Activated CD8-positive, alpha-beta T cell treated with anti-CD3 and anti-CD28 coated beads, Interleukin-2, amount 10 ng/mL, durations not matched to agents 7 days and 5 days (primary cell): ENCODE data around the gene EVL. TPM values are rescaled to one million over a fixed set of nuclear protein-coding genes. Genes with fewer than 3 reads are reported as not detected.

ENCODE experiments used
- ATAC-seq: fragments of 150-1000 bp; cut with Tn5 transposase; one replicate; pipeline ENCODE4 v1.10.0; 2021; ENCODE audit warnings: moderate library complexity
- CTCF ChIA-PET: fragments of 350-600 bp; sonication (Branson Sonifier 250); formaldehyde crosslinking; loops from one replicate; lab custom pipeline; 2021; ENCODE audit warnings: antibody characterized with exemption; lab: Charles Lee
- POLR2A ChIA-PET: fragments of 350-600 bp; sonication (Branson Sonifier 250); formaldehyde crosslinking; loops from one replicate; lab custom pipeline; 2021; ENCODE audit warnings: antibody characterized with exemption; lab: Charles Lee
- DNase-seq: peaks from one replicate; pipeline ENCODE4 v3.0.0-alpha.2; 2020
- H3K27ac Mint-ChIP-seq: one replicate; pipeline ENCODE4 v1.8.0; 2021; ENCODE audit warnings: mild to moderate bottlenecking, mixed read lengths
- H3K27me3 Mint-ChIP-seq: one replicate; pipeline ENCODE4 v1.8.0; 2021; ENCODE audit warnings: low read depth, mixed read lengths
- H3K36me3 Mint-ChIP-seq: one replicate; pipeline ENCODE4 v1.8.0; 2021; ENCODE audit warnings: low read depth, mixed read lengths
- H3K4me1 Mint-ChIP-seq: one replicate; pipeline ENCODE4 v1.8.0; 2021; ENCODE audit warnings: low read depth, mixed read lengths
- H3K4me3 Mint-ChIP-seq: one replicate; pipeline ENCODE4 v1.8.0; 2021; ENCODE audit warnings: mild to moderate bottlenecking, mixed read lengths
- H3K9me3 Mint-ChIP-seq: one replicate; pipeline ENCODE4 v1.8.0; 2022; ENCODE audit warnings: mixed read lengths; ENCODE audit not compliant: insufficient read depth
- total RNA-seq, 2 experiments: library from RNA; stranded (reverse); gene quantifications; one replicate each; pipeline ENCODE4 v1.2.3, GENCODE V29; 2021

EVL gene
- total RNA-seq, 2 experiments from 2014 or later = 863 to 926 TPM

- peaks cover 19% of the 10 kb centered on the region for H3K4me1 Mint-ChIP-seq
- CTCF ChIA-PET = interaction anchor here (1.3 to 1.7 kb wide), 2 partner anchors 11 to 62 kb away, joined by 3 to 11 read pairs; no protein-coding TSS in a partner anchor
- POLR2A ChIA-PET = interaction anchor here (0.8 to 1.0 kb wide), 2 partner anchors 11 to 49 kb away, joined by 3 read pairs; no protein-coding TSS in a partner anchor
- peaks cover 71% of the 10 kb centered on the region for H3K36me3 Mint-ChIP-seq
- DNase-seq (no peak), ATAC-seq (no peak)
- no peak overlapping the region for H3K4me3 Mint-ChIP-seq
- H3K27ac Mint-ChIP-seq = peak overlapping the region; percentile 62
- H3K9me3 Mint-ChIP-seq = no peaks in the 10 kb centered on the region
- no peaks in the 10 kb centered on the region for H3K27me3 Mint-ChIP-seq
Observed at GRCh38 chr14:100118396-100119011, 53.3 kb downstream of the EVL start.

GRCh38 chr14:100119251-100119650 lies 54.0 kb downstream of the EVL start:
- no peak for DNase-seq
- peaks cover 15% of the 10 kb centered on the region for H3K4me1 Mint-ChIP-seq
- H3K36me3 Mint-ChIP-seq = peaks cover 72% of the 10 kb centered on the region
- no peaks in the 10 kb centered on the region for H3K27me3 Mint-ChIP-seq
- no peak overlapping the region for H3K4me3 Mint-ChIP-seq
- ATAC-seq = no peak
- POLR2A ChIA-PET = interaction anchor here (0.8 kb wide), 1 partner anchor 11 kb away, joined by 3 read pairs; no protein-coding TSS in a partner anchor
- CTCF ChIA-PET = interaction anchor here (1.3 to 1.7 kb wide), 2 partner anchors 11 to 63 kb away, joined by 3 to 11 read pairs; no protein-coding TSS in a partner anchor
- H3K27ac Mint-ChIP-seq = peak overlapping the region; percentile 55
- no peaks in the 10 kb centered on the region for H3K9me3 Mint-ChIP-seq

GRCh38 chr14:100120522-100121269 lies 55.5 kb downstream of the EVL start:
- H3K27me3 Mint-ChIP-seq = no peaks in the 10 kb centered on the region
- ChIA-PET POLR2A (no interaction called here), CTCF (interaction anchor here (0.9 kb wide), 1 partner anchor 72 kb away, joined by 4 read pairs; no protein-coding TSS in a partner anchor)
- ATAC-seq = no peak
- H3K9me3 Mint-ChIP-seq = no peaks in the 10 kb centered on the region
- H3K27ac Mint-ChIP-seq = peak overlapping the region; percentile 60
- peaks cover 12% of the 10 kb centered on the region for H3K4me1 Mint-ChIP-seq
- peaks cover 76% of the 10 kb centered on the region for H3K36me3 Mint-ChIP-seq
- no peak overlapping the region for H3K4me3 Mint-ChIP-seq
- no peak for DNase-seq

GRCh38 chr14:100121643-100122480 lies 56.6 kb downstream of the EVL start:
- DNase-seq = no peak
- Mint-ChIP-seq H3K4me1 (peaks cover 12% of the 10 kb centered on the region), H3K27me3 (no peaks in the 10 kb centered on the region), H3K27ac (no peak overlapping the region), H3K9me3 (no peaks in the 10 kb centered on the region), H3K36me3 (peaks cover 73% of the 10 kb centered on the region), H3K4me3 (no peak overlapping the region)
- ChIA-PET CTCF (interaction anchor here (0.6 to 1.4 kb wide), 2 partner anchors 71 to 139 kb away, joined by 3 to 7 read pairs; no protein-coding TSS in a partner anchor), POLR2A (interaction anchor here (0.8 kb wide), 1 partner anchor 10 kb away, joined by 3 read pairs; no protein-coding TSS in a partner anchor)
- no peak for ATAC-seq

GRCh38 chr14:100122481-100123223 lies 57.4 kb downstream of the EVL start:
- H3K27ac Mint-ChIP-seq = peak overlapping the region; percentile 41
- peaks cover 9% of the 10 kb centered on the region for H3K4me1 Mint-ChIP-seq
- ChIA-PET POLR2A (interaction anchor here (0.6 kb wide), 1 partner anchor 116 kb away, joined by 3 read pairs; no protein-coding TSS in a partner anchor), CTCF (interaction anchor here (1.4 kb wide), 1 partner anchor 70 kb away, joined by 7 read pairs; no protein-coding TSS in a partner anchor)
- peaks cover 75% of the 10 kb centered on the region for H3K36me3 Mint-ChIP-seq
- no peaks in the 10 kb centered on the region for H3K27me3 Mint-ChIP-seq
- DNase-seq = no peak
- no peaks in the 10 kb centered on the region for H3K9me3 Mint-ChIP-seq
- no peak overlapping the region for H3K4me3 Mint-ChIP-seq
- ATAC-seq = no peak

GRCh38 chr14:100123618-100124017 lies 58.4 kb downstream of the EVL start:
- ATAC-seq (no peak), DNase-seq (no peak)
- Mint-ChIP-seq H3K36me3 (peaks cover 73% of the 10 kb centered on the region), H3K27me3 (no peaks in the 10 kb centered on the region), H3K4me3 (no peak overlapping the region), H3K4me1 (peaks cover 4% of the 10 kb centered on the region), H3K27ac (no peak overlapping the region), H3K9me3 (no peaks in the 10 kb centered on the region)
- ChIA-PET POLR2A (no interaction called here), CTCF (no interaction called here)

GRCh38 chr14:100124551-100125088 lies 59.4 kb downstream of the EVL start:
- H3K4me3 Mint-ChIP-seq = no peak overlapping the region
- no peak for ATAC-seq
- POLR2A ChIA-PET = interaction anchor here (0.6 kb wide), 1 partner anchor 41 kb away, joined by 3 read pairs; no protein-coding TSS in a partner anchor

GRCh38 chr14:100126401-100126800 lies 61.2 kb downstream of the EVL start:
- Mint-ChIP-seq H3K27ac (no peak overlapping the region), H3K9me3 (no peaks in the 10 kb centered on the region), H3K27me3 (no peaks in the 10 kb centered on the region), H3K4me3 (no peak overlapping the region), H3K36me3 (peaks cover 80% of the 10 kb centered on the region), H3K4me1 (peaks cover 2% of the 10 kb centered on the region)
- ChIA-PET POLR2A (no interaction called here), CTCF (interaction anchor here (1.0 kb wide), 1 partner anchor 69 kb away, joined by 4 read pairs; no protein-coding TSS in a partner anchor)
- DNase-seq = no peak
- ATAC-seq = no peak

More at GRCh38 chr14:100124551-100125088, 59.4 kb downstream of the EVL start:
- no peak for DNase-seq
- peaks cover 72% of the 10 kb centered on the region for H3K36me3 Mint-ChIP-seq
- no peaks in the 10 kb centered on the region for H3K9me3 Mint-ChIP-seq
- no peaks in the 10 kb centered on the region for H3K27me3 Mint-ChIP-seq
- peaks cover 6% of the 10 kb centered on the region for H3K4me1 Mint-ChIP-seq
- peak overlapping the region; percentile 70 for H3K27ac Mint-ChIP-seq
- CTCF ChIA-PET = interaction anchor here (1.1 kb wide), 1 partner anchor 141 kb away, joined by 3 read pairs; no protein-coding TSS in a partner anchor

GRCh38 chr14:100127853-100128455 lies 62.7 kb downstream of the EVL start:
- no peaks in the 10 kb centered on the region for H3K9me3 Mint-ChIP-seq
- H3K27me3 Mint-ChIP-seq = no peaks in the 10 kb centered on the region
- ATAC-seq (no peak), DNase-seq (no peak)
- H3K4me3 Mint-ChIP-seq = no peak overlapping the region
- peaks cover 2% of the 10 kb centered on the region for H3K4me1 Mint-ChIP-seq
- POLR2A ChIA-PET = interaction anchor here (0.6 to 1.3 kb wide), 2 partner anchors 18 to 38 kb away, joined by 3 to 4 read pairs; no protein-coding TSS in a partner anchor
- H3K36me3 Mint-ChIP-seq = peaks cover 87% of the 10 kb centered on the region
- no peak overlapping the region for H3K27ac Mint-ChIP-seq
- CTCF ChIA-PET = no interaction called here

GRCh38 chr14:100128688-100129087 lies 63.5 kb downstream of the EVL start:
- no peak for ATAC-seq
- CTCF ChIA-PET = no interaction called here
- no peaks in the 10 kb centered on the region for H3K27me3 Mint-ChIP-seq
- no peak for DNase-seq
- H3K4me3 Mint-ChIP-seq = no peak overlapping the region
- no peaks in the 10 kb centered on the region for H3K9me3 Mint-ChIP-seq
- POLR2A ChIA-PET = interaction anchor here (1.3 kb wide), 1 partner anchor 17 kb away, joined by 3 read pairs; no protein-coding TSS in a partner anchor
- H3K4me1 Mint-ChIP-seq = peaks cover 2% of the 10 kb centered on the region
- H3K36me3 Mint-ChIP-seq = peaks cover 88% of the 10 kb centered on the region
- no peak overlapping the region for H3K27ac Mint-ChIP-seq
